ENCODE results near the gene SATB1. TPM values are rescaled to one million over a fixed set of nuclear protein-coding genes. Genes with fewer than 3 reads are reported as not detected.

Gene SATB1
- total and polyA plus RNA-seq, 2 of the 8 experiments (the other 6 are each of a cell fraction or from before 2014, with no cell fraction given): 18.8 to 28.0 TPM

DNA sequence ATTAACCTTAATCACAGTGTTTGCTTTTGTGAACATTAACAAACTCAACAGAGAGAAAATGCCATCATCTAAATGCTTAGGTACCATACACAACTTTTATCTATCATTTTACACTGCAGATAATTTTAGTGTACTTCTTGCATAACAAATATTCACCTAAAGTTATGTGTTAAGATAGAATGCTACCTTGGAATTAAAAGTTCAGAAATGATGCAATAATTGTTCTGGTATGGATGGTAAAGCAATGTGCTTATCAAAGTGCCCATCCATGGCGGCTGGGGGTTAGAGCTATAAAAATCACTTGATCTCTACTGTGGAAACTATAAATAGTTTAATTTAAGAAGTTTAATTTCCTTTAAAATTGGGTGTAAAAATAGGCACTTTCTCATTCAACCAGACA is 28.7 kb downstream of the SATB1 start (continued):
- TF ChIP-seq ATF3 (IDR thresholded peaks at IDR 0.05; ENCODE audit: insufficient read depth, low read depth, low read length): no peak
- no peak for TF ChIP-seq BRCA1 (IDR thresholded peaks at IDR 0.05; ENCODE audit: low read depth, low read length)
- no peak for TF ChIP-seq SRF (IDR thresholded peaks at IDR 0.05; ENCODE audit: low read depth, low read length)

Measured in H1 (cell line).